Sigmoid colon (tissue), 4 donors: ENCODE measurements around the gene NKX3-2.

ENCODE experiments used
- CTCF ChIP-seq, 4 experiments: fragments of 450-650 bp in 3 of 4; fragments of 200-600 bp in 1 of 4; IDR thresholded peaks; one replicate each; pipeline ENCODE4 v1.5.1; 2016 to 2019; ENCODE audit warnings: antibody characterized with exemption in 4 of 4, mild to moderate bottlenecking in 3 of 4, moderate library complexity in 2 of 4
- POLR2A ChIP-seq, 2 donors: fragments of 450-650 bp; IDR thresholded peaks; one replicate each; pipeline ENCODE4 v1.6.1; 2016; ENCODE audit warnings: antibody characterized with exemption in 2 of 2, mild to moderate bottlenecking in 2 of 2, moderate library complexity in 2 of 2
- POLR2AphosphoS5 ChIP-seq, 4 donors: sonication (generic); formaldehyde crosslinking; IDR thresholded peaks; one replicate each; pipeline ENCODE4 v1.6.1; 2017; ENCODE audit warnings: antibody characterized with exemption in 4 of 4

GRCh38 chr4:13496605-13497004 lies 47.7 kb downstream of the NKX3-2 start:
- TF ChIP-seq POLR2A (IDR thresholded peaks at IDR 0.05), result no peak
- no peak for TF ChIP-seq CTCF (IDR thresholded peaks at IDR 0.05)
- no peak for TF ChIP-seq POLR2AphosphoS5 (IDR thresholded peaks at IDR 0.05)
